ENCODE results near the gene ADM5. TPM values are rescaled to one million over a fixed set of nuclear protein-coding genes. Genes with fewer than 3 reads are reported as not detected.

ADM5 gene
- total and polyA plus RNA-seq, 10 of the 15 experiments (the other 5 are each of a cell fraction or from before 2014, with no cell fraction given) = 0.05 to 6.0 (median 1.2) TPM; not detected in 1

DNA sequence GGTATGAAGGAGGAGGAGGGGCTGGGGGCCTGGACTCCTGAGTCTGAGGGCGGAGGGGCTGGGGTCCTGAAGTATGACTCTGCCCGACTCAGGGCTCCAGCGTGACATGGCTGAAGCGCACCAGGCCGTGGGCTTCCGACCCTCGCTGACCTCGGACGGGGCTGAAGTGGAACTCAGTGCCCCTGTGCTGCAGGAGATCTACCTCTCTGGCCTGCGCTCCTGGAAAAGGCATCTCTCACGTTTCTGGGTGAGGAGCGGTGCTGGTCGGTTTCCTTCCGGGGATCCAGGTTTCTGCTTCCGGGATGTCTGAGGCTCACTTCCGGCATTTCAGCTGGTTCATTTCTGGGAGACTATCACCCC lies 2.7 kb downstream of the ADM5 start (continued):
- TF ChIP-seq SIX5 (IDR thresholded peaks at IDR 0.05; ENCODE audit: low read depth, low read length, severe bottlenecking) (no peak), POLR2AphosphoS2 (IDR thresholded peaks at IDR 0.05; ENCODE audit: low read depth, low read length) (no peak), CHD4 (IDR thresholded peaks at IDR 0.05) (no peak), SRF (IDR thresholded peaks at IDR 0.05; ENCODE audit: low read depth in 2 of 2, low read length in 2 of 2) (no peak)
- TF ChIP-seq, protein P1, sequence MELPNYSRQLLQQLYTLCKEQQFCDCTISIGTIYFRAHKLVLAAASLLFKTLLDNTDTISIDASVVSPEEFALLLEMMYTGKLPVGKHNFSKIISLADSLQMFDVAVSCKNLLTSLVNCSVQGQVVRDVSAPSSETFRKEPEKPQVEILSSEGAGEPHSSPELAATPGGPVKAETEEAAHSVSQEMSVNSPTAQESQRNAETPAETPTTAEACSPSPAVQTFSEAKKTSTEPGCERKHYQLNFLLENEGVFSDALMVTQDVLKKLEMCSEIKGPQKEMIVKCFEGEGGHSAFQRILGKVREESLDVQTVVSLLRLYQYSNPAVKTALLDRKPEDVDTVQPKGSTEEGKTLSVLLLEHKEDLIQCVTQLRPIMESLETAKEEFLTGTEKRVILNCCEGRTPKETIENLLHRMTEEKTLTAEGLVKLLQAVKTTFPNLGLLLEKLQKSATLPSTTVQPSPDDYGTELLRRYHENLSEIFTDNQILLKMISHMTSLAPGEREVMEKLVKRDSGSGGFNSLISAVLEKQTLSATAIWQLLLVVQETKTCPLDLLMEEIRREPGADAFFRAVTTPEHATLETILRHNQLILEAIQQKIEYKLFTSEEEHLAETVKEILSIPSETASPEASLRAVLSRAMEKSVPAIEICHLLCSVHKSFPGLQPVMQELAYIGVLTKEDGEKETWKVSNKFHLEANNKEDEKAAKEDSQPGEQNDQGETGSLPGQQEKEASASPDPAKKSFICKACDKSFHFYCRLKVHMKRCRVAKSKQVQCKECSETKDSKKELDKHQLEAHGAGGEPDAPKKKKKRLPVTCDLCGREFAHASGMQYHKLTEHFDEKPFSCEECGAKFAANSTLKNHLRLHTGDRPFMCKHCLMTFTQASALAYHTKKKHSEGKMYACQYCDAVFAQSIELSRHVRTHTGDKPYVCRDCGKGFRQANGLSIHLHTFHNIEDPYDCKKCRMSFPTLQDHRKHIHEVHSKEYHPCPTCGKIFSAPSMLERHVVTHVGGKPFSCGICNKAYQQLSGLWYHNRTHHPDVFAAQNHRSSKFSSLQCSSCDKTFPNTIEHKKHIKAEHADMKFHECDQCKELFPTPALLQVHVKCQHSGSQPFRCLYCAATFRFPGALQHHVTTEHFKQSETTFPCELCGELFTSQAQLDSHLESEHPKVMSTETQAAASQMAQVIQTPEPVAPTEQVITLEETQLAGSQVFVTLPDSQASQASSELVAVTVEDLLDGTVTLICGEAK (IDR thresholded peaks at IDR 0.05; ENCODE audit: borderline replicate concordance) = no peak

DNA sequence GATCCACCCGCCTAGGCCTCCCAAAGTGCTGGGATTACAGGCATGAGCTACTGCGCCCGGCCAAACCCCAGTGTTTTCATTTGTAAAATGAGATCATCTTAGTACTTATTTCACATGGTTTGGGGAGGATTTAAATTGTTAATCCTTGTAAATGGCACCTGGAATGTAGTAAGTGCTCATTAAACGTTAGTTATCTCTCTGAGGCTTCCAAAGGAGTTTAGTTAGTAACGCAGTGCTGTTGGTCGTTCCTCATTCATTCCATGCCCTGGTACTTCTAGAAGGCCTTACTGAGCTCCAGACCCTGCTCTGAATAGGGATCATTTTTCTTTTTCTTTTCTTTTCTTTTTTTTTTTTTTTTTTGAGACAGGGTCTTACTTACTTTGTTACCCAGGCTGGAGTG lies 6.7 kb downstream of the ADM5 start:
- ChIA-PET RAD21 (ENCODE audit: unreplicated experiment) (no interaction called here), POLR2A (interaction anchor here (0.7 kb wide), 1 partner anchor 1401 kb away, joined by 5 read pairs; no protein-coding TSS in a partner anchor), CTCF (no interaction called here), SMC1A (ENCODE audit: uncharacterized antibody, unreplicated experiment) (no interaction called here)
- FAIRE-seq (no peak), ATAC-seq (no peak), DNase-seq (ENCODE audit: low read depth, low spot score) (no peak)
- no TSS peak for BruUV-seq (replicated peaks)
- H3K27me3 ChIP-seq (replicated peaks in 1 of 2; ENCODE audit: control insufficient read depth in 2 of 2, insufficient read depth in 2 of 2, low read length in 1 of 2) = no peaks in the 10 kb centered on the region; a peak in 1 of 4 replicates
- no peaks in the 10 kb centered on the region for H3K9me3 ChIP-seq (replicated peaks; ENCODE audit: control insufficient read depth, insufficient read depth, low read length)
- no peaks in the 10 kb centered on the region for H3K79me2 ChIP-seq (ENCODE audit: control insufficient read depth, insufficient read depth, low read length)
- no peak overlapping the region for H3K4me3 ChIP-seq
- no peak overlapping the region for H3K4me2 ChIP-seq (ENCODE audit: control insufficient read depth, insufficient read depth)
- in situ Hi-C loops (cut with MboI) (no loop called here), intact Hi-C loops (cut with micrococcal nuclease; ENCODE audit: unreplicated experiment) (no loop called here)
- H2AFZ ChIP-seq (ENCODE audit: control insufficient read depth, low read depth, low read length) = no peak overlapping the region
- WGBS (ENCODE audit: insufficient coverage, insufficient replicate concordance, low lambda C conversion rate, missing lambda C conversion rate) = 74% methylated on average over 6 of the region's 6 CpGs
- no peaks in the 10 kb centered on the region for H3K36me3 ChIP-seq (ENCODE audit: control insufficient read depth in 2 of 2, insufficient read depth in 2 of 2, low read length in 1 of 2)
- no peak overlapping the region for H3K9ac ChIP-seq (ENCODE audit: control insufficient read depth, insufficient read depth, low read length)
- no peak overlapping the region for H3K27ac ChIP-seq (ENCODE audit: control insufficient read depth, insufficient read depth)
- no peaks in the 10 kb centered on the region for H3K4me1 ChIP-seq (ENCODE audit: control insufficient read depth, insufficient read depth, low read length)
- no peaks in the 10 kb centered on the region for H4K20me1 ChIP-seq (ENCODE audit: control insufficient read depth, insufficient read depth)
- TF ChIP-seq JUNB (IDR thresholded peaks at IDR 0.05) = no peak
- no peak for TF ChIP-seq SUPT20H (IDR thresholded peaks at IDR 0.05; ENCODE audit: borderline replicate concordance, control insufficient read depth, low read depth, low read length)
- TF ChIP-seq RCOR1 (conservative IDR thresholded peaks at IDR 0.05; ENCODE audit: low read depth, low read length) = no peak
- TF ChIP-seq IKZF2 (IDR thresholded peaks at IDR 0.05) = no peak
- no peak for TF ChIP-seq NR2C1 (IDR thresholded peaks at IDR 0.05)
- no peak for TF ChIP-seq ZBED1 (IDR thresholded peaks at IDR 0.05; ENCODE audit: borderline replicate concordance)
- no peak for TF ChIP-seq YY1 (IDR thresholded peaks at IDR 0.05; ENCODE audit: low read depth, low read length)
- TF ChIP-seq RAD21 (IDR thresholded peaks at IDR 0.05; ENCODE audit: insufficient read depth, low read depth, low read length) = no peak
- TF ChIP-seq MEF2B (IDR thresholded peaks at IDR 0.05; ENCODE audit: partially characterized antibody, poor library complexity, severe bottlenecking) = no peak
- TF ChIP-seq, protein P2, sequence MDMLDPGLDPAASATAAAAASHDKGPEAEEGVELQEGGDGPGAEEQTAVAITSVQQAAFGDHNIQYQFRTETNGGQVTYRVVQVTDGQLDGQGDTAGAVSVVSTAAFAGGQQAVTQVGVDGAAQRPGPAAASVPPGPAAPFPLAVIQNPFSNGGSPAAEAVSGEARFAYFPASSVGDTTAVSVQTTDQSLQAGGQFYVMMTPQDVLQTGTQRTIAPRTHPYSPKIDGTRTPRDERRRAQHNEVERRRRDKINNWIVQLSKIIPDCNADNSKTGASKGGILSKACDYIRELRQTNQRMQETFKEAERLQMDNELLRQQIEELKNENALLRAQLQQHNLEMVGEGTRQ (IDR thresholded peaks at IDR 0.05; ENCODE audit: borderline replicate concordance, low read depth, low read length) = no peak
- no peak for TF ChIP-seq POU2F2 (IDR thresholded peaks at IDR 0.05; ENCODE audit: borderline replicate concordance, low read depth, low read length)
- no peak for TF ChIP-seq YBX1 (IDR thresholded peaks at IDR 0.05)
- no peak for TF ChIP-seq MTA3 (IDR thresholded peaks at IDR 0.05; ENCODE audit: borderline replicate concordance, low read length)
- no peak for TF ChIP-seq MTA2 (IDR thresholded peaks at IDR 0.05; ENCODE audit: low read depth)
- TF ChIP-seq, protein P3, sequence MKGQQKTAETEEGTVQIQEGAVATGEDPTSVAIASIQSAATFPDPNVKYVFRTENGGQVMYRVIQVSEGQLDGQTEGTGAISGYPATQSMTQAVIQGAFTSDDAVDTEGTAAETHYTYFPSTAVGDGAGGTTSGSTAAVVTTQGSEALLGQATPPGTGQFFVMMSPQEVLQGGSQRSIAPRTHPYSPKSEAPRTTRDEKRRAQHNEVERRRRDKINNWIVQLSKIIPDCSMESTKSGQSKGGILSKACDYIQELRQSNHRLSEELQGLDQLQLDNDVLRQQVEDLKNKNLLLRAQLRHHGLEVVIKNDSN (IDR thresholded peaks at IDR 0.05; ENCODE audit: borderline replicate concordance, extremely low read length, insufficient read depth, low read depth, low read length) = no peak
